Hepatocyte (in vitro differentiated cells): ENCODE data around the gene COBL.
A peak's percentile ranks its signal among the peaks of the same experiment; 100 is the strongest.

ENCODE experiments used
- EZH2 ChIP-seq: fragments of 200-600 bp; sonication (generic); IDR thresholded peaks from 2 replicates; pipeline ENCODE4 v1.6.1; 2016; ENCODE audit warnings: antibody characterized with exemption, mild to moderate bottlenecking, borderline replicate concordance
- EZH2phosphoT487 ChIP-seq: fragments of 200-600 bp; sonication (generic); IDR thresholded peaks from one replicate; pipeline ENCODE4 v1.6.1; 2018; ENCODE audit warnings: antibody characterized with exemption, mild to moderate bottlenecking, low read depth, moderate library complexity; ENCODE audit not compliant: unreplicated experiment, severe bottlenecking
- TF ChIP-seq, protein P1 (sequence below): fragments of 200-600 bp; sonication (generic); IDR thresholded peaks from 2 replicates; pipeline ENCODE4 v1.5.1; 2016; ENCODE audit warnings: antibody characterized with exemption, mild to moderate bottlenecking; ENCODE audit not compliant: poor library complexity

DNA sequence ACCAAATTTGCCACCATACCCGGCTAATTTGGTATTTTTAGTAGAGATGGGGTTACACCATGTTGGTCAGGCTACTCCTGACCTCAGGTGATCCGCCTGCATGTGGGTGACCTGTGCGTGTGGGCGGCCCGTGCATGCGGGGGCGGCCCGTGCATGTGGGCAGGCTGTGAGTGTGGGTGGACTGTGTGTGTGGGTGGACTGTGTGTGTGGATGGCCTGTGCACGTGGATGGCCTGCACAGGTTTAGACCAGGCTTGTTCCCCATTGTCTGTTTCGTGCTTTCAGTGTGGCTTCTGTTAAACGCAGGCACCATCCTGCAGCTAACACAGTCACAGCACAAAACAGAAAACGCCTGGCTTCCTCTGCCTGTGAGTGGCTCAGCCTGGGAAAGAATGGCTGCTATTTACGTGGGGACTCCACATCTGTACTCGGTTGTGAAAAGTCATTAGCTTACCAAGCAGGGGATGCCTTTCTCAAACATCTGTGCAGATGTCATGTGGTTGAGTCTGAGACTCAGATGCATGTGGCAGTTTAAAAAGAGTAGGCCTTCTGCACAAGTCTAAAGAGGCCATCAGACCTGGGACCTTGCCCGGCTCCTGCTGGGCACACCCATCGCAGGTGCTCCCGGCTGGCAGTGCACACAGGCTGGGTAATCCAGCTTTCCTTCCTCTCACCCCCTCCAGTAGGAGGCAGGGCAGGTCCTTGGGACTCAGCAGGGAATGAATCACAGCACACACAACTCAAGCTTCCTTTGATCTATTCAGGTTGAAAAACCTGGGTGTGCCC is 91.6 kb downstream of the COBL start:
- TF ChIP-seq, protein P1, sequence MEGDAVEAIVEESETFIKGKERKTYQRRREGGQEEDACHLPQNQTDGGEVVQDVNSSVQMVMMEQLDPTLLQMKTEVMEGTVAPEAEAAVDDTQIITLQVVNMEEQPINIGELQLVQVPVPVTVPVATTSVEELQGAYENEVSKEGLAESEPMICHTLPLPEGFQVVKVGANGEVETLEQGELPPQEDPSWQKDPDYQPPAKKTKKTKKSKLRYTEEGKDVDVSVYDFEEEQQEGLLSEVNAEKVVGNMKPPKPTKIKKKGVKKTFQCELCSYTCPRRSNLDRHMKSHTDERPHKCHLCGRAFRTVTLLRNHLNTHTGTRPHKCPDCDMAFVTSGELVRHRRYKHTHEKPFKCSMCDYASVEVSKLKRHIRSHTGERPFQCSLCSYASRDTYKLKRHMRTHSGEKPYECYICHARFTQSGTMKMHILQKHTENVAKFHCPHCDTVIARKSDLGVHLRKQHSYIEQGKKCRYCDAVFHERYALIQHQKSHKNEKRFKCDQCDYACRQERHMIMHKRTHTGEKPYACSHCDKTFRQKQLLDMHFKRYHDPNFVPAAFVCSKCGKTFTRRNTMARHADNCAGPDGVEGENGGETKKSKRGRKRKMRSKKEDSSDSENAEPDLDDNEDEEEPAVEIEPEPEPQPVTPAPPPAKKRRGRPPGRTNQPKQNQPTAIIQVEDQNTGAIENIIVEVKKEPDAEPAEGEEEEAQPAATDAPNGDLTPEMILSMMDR, result peak; percentile 51
- TF ChIP-seq EZH2phosphoT487 (no peak), EZH2 (no peak)
